IMR-90 (cell line): ENCODE measurements around the gene PSMA4. TPM values are rescaled to one million over a fixed set of nuclear protein-coding genes. Genes with fewer than 3 reads are reported as not detected.

Experiments used
- ATAC-seq: fragments of 200-7000 bp; cut with Tn5 transposase; 2 replicates; pipeline ENCODE4 v1.9.1; 2020; ENCODE audit warnings: low read depth, mild to moderate bottlenecking, moderate library complexity
- BruUV-seq: library from RNA; stranded (reverse); fragments of 400-500 nt; replicated peaks from 2 replicates; lab custom pipeline; 2021; lab: Mats Ljungman, UMichigan
- CTCF ChIA-PET: fragments of 300-600 bp; formaldehyde crosslinking; extraction: SDS; loops from one replicate; lab custom pipeline; 2021; ENCODE audit warnings: antibody characterized with exemption; lab: Yijun Ruan, JAX
- POLR2A ChIA-PET: fragments of 300-600 bp; sonication (Branson Sonifier 250); formaldehyde crosslinking; loops from one replicate; lab custom pipeline; 2022; ENCODE audit warnings: antibody characterized with exemption; ENCODE audit not compliant: unreplicated experiment; lab: Charles Lee
- DNase-seq: peaks from one replicate; pipeline ENCODE4 v3.0.0; 2013
- H2AFZ ChIP-seq: replicated peaks from 2 replicates; pipeline ENCODE3; 2013; ENCODE audit warnings: low read length, mild to moderate bottlenecking; ENCODE audit not compliant: poor library complexity
- H2AK5ac ChIP-seq: 2 replicates; pipeline ENCODE4 v1.6.1; 2013; ENCODE audit warnings: low read depth, low read length, inconsistent platforms
- H2AK9ac ChIP-seq: replicated peaks from 2 replicates; pipeline ENCODE3; 2013; ENCODE audit warnings: mild to moderate bottlenecking, low read depth, low read length, moderate library complexity; ENCODE audit not compliant: poor library complexity
- H2BK120ac ChIP-seq: 2 replicates; pipeline ENCODE4 v1.6.1; 2013; ENCODE audit warnings: low read depth, low read length, inconsistent platforms
- H2BK15ac ChIP-seq: 3 replicates; pipeline ENCODE4 v1.6.1; 2013; ENCODE audit warnings: low read depth, low read length, inconsistent platforms
- H2BK20ac ChIP-seq: 2 replicates; pipeline ENCODE4 v1.6.1; 2013; ENCODE audit warnings: low read depth, mild to moderate bottlenecking, inconsistent platforms, low read length, moderate library complexity
- H2BK5ac ChIP-seq: 2 replicates; pipeline ENCODE4 v1.6.1; 2013; ENCODE audit warnings: mild to moderate bottlenecking, low read depth, low read length, inconsistent platforms; ENCODE audit not compliant: poor library complexity, severe bottlenecking
- H3K14ac ChIP-seq: replicated peaks from 2 replicates; pipeline ENCODE4 v1.6.1; 2013; ENCODE audit warnings: low read depth, low read length, inconsistent platforms
- H3K18ac ChIP-seq: 2 replicates; pipeline ENCODE4 v1.6.1; 2013; ENCODE audit warnings: low read depth, low read length, control low read depth
- H3K23ac ChIP-seq: 2 replicates; pipeline ENCODE4 v1.6.1; 2013; ENCODE audit warnings: low read depth, low read length, inconsistent platforms
- H3K27ac ChIP-seq: 2 replicates; pipeline ENCODE4 v1.5.1; 2013; ENCODE audit warnings: mild to moderate bottlenecking, control low read depth, low read length; ENCODE audit not compliant: insufficient read depth
- H3K27me3 ChIP-seq: 2 replicates; pipeline ENCODE4 v1.6.1; 2013; ENCODE audit warnings: low read length; ENCODE audit not compliant: control insufficient read depth, insufficient read depth
- H3K36me3 ChIP-seq: 2 replicates; pipeline ENCODE4 v1.6.1; 2013; ENCODE audit warnings: low read length, mixed read lengths; ENCODE audit not compliant: control insufficient read depth, insufficient read depth
- H3K4ac ChIP-seq: 2 replicates; pipeline ENCODE4 v1.6.1; 2013; ENCODE audit warnings: low read depth, low read length, inconsistent platforms
- H3K4me1 ChIP-seq: 2 replicates; pipeline ENCODE4 v1.6.1; 2013; ENCODE audit warnings: low read length, mixed read lengths; ENCODE audit not compliant: control insufficient read depth, insufficient read depth
- H3K4me2 ChIP-seq: 2 replicates; pipeline ENCODE4 v1.6.1; 2013; ENCODE audit warnings: low read depth, mild to moderate bottlenecking, control low read depth, low read length, moderate library complexity
- H3K4me3 ChIP-seq: 2 replicates; pipeline ENCODE4 v1.5.1; 2013; ENCODE audit warnings: low read depth, mild to moderate bottlenecking, control low read depth, low read length, moderate library complexity; ENCODE audit not compliant: insufficient read depth
- H3K56ac ChIP-seq: 2 replicates; pipeline ENCODE4 v1.6.1; 2013; ENCODE audit warnings: low read length, inconsistent platforms; ENCODE audit not compliant: insufficient read depth; ENCODE audit errors: extremely low read depth
- H3K79me1 ChIP-seq, 2 experiments: 2 replicates each; pipeline ENCODE4 v1.6.1; 2013; ENCODE audit warnings: low read length in 2 of 2, inconsistent platforms in 1 of 2, low read depth in 1 of 2
- H3K9ac ChIP-seq: 2 replicates; pipeline ENCODE4 v1.6.1; 2013; ENCODE audit warnings: low read depth, low read length, control low read depth
- H3K9me1 ChIP-seq: 2 replicates; pipeline ENCODE4 v1.6.1; 2013; ENCODE audit warnings: low read length, inconsistent platforms; ENCODE audit not compliant: insufficient read depth
- H3K9me3 ChIP-seq: 2 replicates; pipeline ENCODE4 v1.6.1; 2013; ENCODE audit warnings: low read length; ENCODE audit not compliant: control insufficient read depth, insufficient read depth
- H4K20me1 ChIP-seq: 2 replicates; pipeline ENCODE4 v1.6.1; 2013; ENCODE audit warnings: low read length, inconsistent platforms; ENCODE audit not compliant: insufficient read depth
- H4K5ac ChIP-seq: 2 replicates; pipeline ENCODE4 v1.6.1; 2013; ENCODE audit warnings: mild to moderate bottlenecking, low read depth, low read length, control low read depth
- H4K8ac ChIP-seq, 2 experiments: 2 replicates each; pipeline ENCODE4 v1.6.1; 2013; ENCODE audit warnings: low read depth in 2 of 2, low read length in 2 of 2, control low read depth in 1 of 2, inconsistent platforms in 1 of 2
- H4K91ac ChIP-seq: 2 replicates; pipeline ENCODE4 v1.6.1; 2013; ENCODE audit warnings: low read depth, low read length, inconsistent platforms; ENCODE audit not compliant: insufficient read depth
- CEBPB ChIP-seq: IDR thresholded peaks from 2 replicates; pipeline ENCODE4 v1.6.1; 2012; ENCODE audit warnings: low read depth, low read length, improper control_type of control experiment
- CHD1 ChIP-seq: IDR thresholded peaks from 2 replicates; pipeline ENCODE4 v1.6.1; 2012; ENCODE audit warnings: low read depth, low read length, improper control_type of control experiment
- CTCF ChIP-seq: conservative IDR thresholded peaks from 2 replicates; pipeline ENCODE4 v1.5.1; 2012; ENCODE audit warnings: mild to moderate bottlenecking, low read depth, low read length, improper control_type of control experiment
- ELK1 ChIP-seq: fragments of 150-350 bp; IDR thresholded peaks from 2 replicates; pipeline ENCODE4 v1.6.1; 2016; ENCODE audit warnings: low read depth, mild to moderate bottlenecking, low read length, moderate library complexity, borderline replicate concordance
- FOS ChIP-seq: fragments of 150-350 bp; IDR thresholded peaks from 2 replicates; pipeline ENCODE4 v1.6.1; 2016; ENCODE audit warnings: low read depth, low read length
- MAFK ChIP-seq: IDR thresholded peaks from 2 replicates; pipeline ENCODE4 v1.6.1; 2012; ENCODE audit warnings: low read depth, low read length, improper control_type of control experiment
- MAZ ChIP-seq: IDR thresholded peaks from 2 replicates; pipeline ENCODE4 v1.6.1; 2012; ENCODE audit warnings: low read depth, mild to moderate bottlenecking, low read length, improper control_type of control experiment, moderate library complexity, borderline replicate concordance
- MXI1 ChIP-seq: IDR thresholded peaks from 2 replicates; pipeline ENCODE4 v1.6.1; 2012; ENCODE audit warnings: low read depth, mild to moderate bottlenecking, low read length, moderate library complexity, borderline replicate concordance
- NFE2L2 ChIP-seq: fragments of 150-350 bp; IDR thresholded peaks from 2 replicates; pipeline ENCODE4 v1.6.1; 2016; ENCODE audit warnings: low read depth, mild to moderate bottlenecking, low read length
- POLR2A ChIP-seq: IDR thresholded peaks from 2 replicates; pipeline ENCODE4 v1.6.1; 2012; ENCODE audit warnings: mild to moderate bottlenecking, low read depth, low read length
- RFX5 ChIP-seq: IDR thresholded peaks from 2 replicates; pipeline ENCODE4 v1.8.0; 2012; ENCODE audit warnings: low read depth, mild to moderate bottlenecking, low read length, moderate library complexity
- SMC3 ChIP-seq: fragments of 150-350 bp; IDR thresholded peaks from 2 replicates; pipeline ENCODE4 v1.6.1; 2016; ENCODE audit warnings: low read depth, mild to moderate bottlenecking, antibody characterized with exemption, low read length, moderate library complexity
- USF2 ChIP-seq: fragments of 150-350 bp; IDR thresholded peaks from 2 replicates; pipeline ENCODE4 v1.6.1; 2017; ENCODE audit warnings: mild to moderate bottlenecking, antibody characterized with exemption, low read length, low read depth
- WGBS, 2 experiments: methylation state at CpG; one replicate each; pipeline versions ENCODE4 v1.1.5 to v1.1.7; 2013; ENCODE audit warnings: missing lambda C conversion rate in 2 of 2; ENCODE audit not compliant: insufficient read length in 1 of 2; ENCODE audit errors: extremely low coverage in 2 of 2; 5-methylcytosine and 5-hydroxymethylcytosine counted together
- dilution Hi-C: fragments of 300-500 bp; cut with HindIII; formaldehyde crosslinking; loops from one replicate; pipeline ENCODE4 v1.14.3; 2018; ENCODE audit warnings: low sequenced_read_pairs; ENCODE audit not compliant: unreplicated experiment
- in situ Hi-C: fragments of 300-500 bp; cut with MboI; formaldehyde crosslinking; loops from 3 replicates; pipeline ENCODE4 v1.14.3; 2019; ENCODE audit warnings: low sequenced_read_pairs, inconsistent platforms, mixed read lengths
- intact Hi-C: fragments of 100-400 bp; cut with micrococcal nuclease; formaldehyde crosslinking; loops from 2 replicates; pipeline ENCODE4 v1.10.0; 2022
- polyA plus RNA-seq, 3 experiments: library from polyadenylated mRNA; depleted of rRNA; stranded (reverse); fragments of >200 nt; gene quantifications; 2 replicates each; pipeline ENCODE4 v1.2.3, GENCODE V29; 2012; ENCODE audit warnings: low replicate concordance in 1 of 3
- total RNA-seq: library from RNA; depleted of rRNA; stranded (reverse); fragments of >200 nt; gene quantifications from 2 replicates; pipeline ENCODE4 v1.2.3, GENCODE V29; 2012

The PSMA4 gene
- total and polyA plus RNA-seq, 2 of the 4 experiments (the other 2 are of a cell fraction) = 208 to 239 TPM

GRCh38 chr15:78527325-78527724, 12.9 kb upstream of the PSMA4 start:
- TF ChIP-seq MXI1 (no peak), CTCF (no peak), FOS (no peak), CHD1 (no peak), NFE2L2 (no peak), MAZ (no peak), RFX5 (no peak), CEBPB (no peak), ELK1 (no peak), USF2 (no peak), MAFK (no peak), SMC3 (no peak), POLR2A (no peak)
- intact Hi-C loops (no loop called here), in situ Hi-C loops (no loop called here), dilution Hi-C loops (no loop called here)
- Histone ChIP-seq H3K27me3 (no peaks in the 10 kb centered on the region), H2BK5ac (no peak overlapping the region), H4K20me1 (no peaks in the 10 kb centered on the region), H3K4me2 (no peak overlapping the region), H2AK5ac (no peak overlapping the region), H2BK120ac (no peak overlapping the region), H3K9me1 (no peaks in the 10 kb centered on the region), H2AFZ (no peak overlapping the region), H3K4me1 (no peaks in the 10 kb centered on the region), H2BK15ac (no peak overlapping the region), H3K4ac (no peak overlapping the region), H3K18ac (no peak overlapping the region), H3K9ac (no peak overlapping the region), H3K14ac (no peak overlapping the region), H3K27ac (no peak overlapping the region), H3K56ac (no peak overlapping the region), H3K79me1 (no peaks in the 10 kb centered on the region), H3K36me3 (no peaks in the 10 kb centered on the region), H4K91ac (no peak overlapping the region), H3K23ac (no peak overlapping the region), H2BK20ac (no peak overlapping the region), H4K8ac (no peak overlapping the region), H4K5ac (no peak overlapping the region), H3K9me3 (no peaks in the 10 kb centered on the region), H3K4me3 (no peak overlapping the region), H2AK9ac (no peak overlapping the region)
- ChIA-PET CTCF (no interaction called here), POLR2A (no interaction called here)
- ATAC-seq = no peak
- no CpG with 5 or more reads among the region's 5 CpGs for whole genome bisulfite sequencing, 2 experiments
- no TSS peak for BruUV-seq
- DNase-seq = no peak
